ENCODE results near the gene APOC1.
"Not testable (repeated sequence)": the region's sequence is repeated elsewhere in the genome, so short reads cannot be mapped to it uniquely, and the experiment has no call there.

Gene APOC1

GRCh38 chr19:44925114-44925891 is 10.9 kb downstream of the APOC1 start:
- no peak overlapping the region for H3K23ac ChIP-seq (ENCODE audit: low read length)
- no peak overlapping the region for H3K18ac ChIP-seq (ENCODE audit: low read length)
- no peak overlapping the region for H3K14ac ChIP-seq (ENCODE audit: low read length)
- no peak overlapping the region for H2AFZ ChIP-seq (ENCODE audit: insufficient read depth, low read length, poor library complexity)
- no peak overlapping the region for H3K4me3 ChIP-seq (ENCODE audit: low read depth, low read length)
- H2BK12ac ChIP-seq (ENCODE audit: low read length), result peak overlapping the region; percentile 57
- WGBS (ENCODE audit: extremely low coverage, insufficient coverage, insufficient read length), result no CpG with 5 or more reads among the region's 8 CpGs
- H2BK120ac ChIP-seq (ENCODE audit: insufficient read depth, low read length, poor library complexity), result no peak overlapping the region
- H3K36me3 ChIP-seq (ENCODE audit: control insufficient read depth in 1 of 2, insufficient read depth in 2 of 2, low read length in 2 of 2), result no peaks in the 10 kb centered on the region
- no peaks in the 10 kb centered on the region for H3K9me3 ChIP-seq (ENCODE audit: insufficient read depth, low read depth, low read length)
- H3K4me1 ChIP-seq (ENCODE audit: control insufficient read depth in 1 of 2, insufficient read depth in 2 of 2, low read length in 2 of 2), result no peaks in the 10 kb centered on the region
- no peak overlapping the region for H3K4me2 ChIP-seq (ENCODE audit: low read length)
- no peak overlapping the region for H4K12ac ChIP-seq (ENCODE audit: low read depth, low read length)
- H3K79me2 ChIP-seq (ENCODE audit: control insufficient read depth, insufficient read depth, low read length, poor library complexity), result no peaks in the 10 kb centered on the region
- no peak overlapping the region for H3K9ac ChIP-seq (ENCODE audit: low read length)
- no peaks in the 10 kb centered on the region for H3K27me3 ChIP-seq (ENCODE audit: insufficient read depth, low read length)
- H3K79me1 ChIP-seq (ENCODE audit: low read length), result peaks cover 4% of the 10 kb centered on the region
- no peak overlapping the region for H4K91ac ChIP-seq (ENCODE audit: low read depth, low read length)
- no peak overlapping the region for H2AK5ac ChIP-seq (ENCODE audit: low read length)
- no peak overlapping the region for H4K8ac ChIP-seq (ENCODE audit: low read depth, low read length)
- peak in 1 of 2 donors; percentile 29 for DNase-seq
- H2BK5ac ChIP-seq (ENCODE audit: low read depth, low read length, poor library complexity), result no peak overlapping the region
- H3K4ac ChIP-seq (ENCODE audit: low read depth, low read length), result no peak overlapping the region
- no peak overlapping the region for H3K27ac ChIP-seq (ENCODE audit: low read depth, low read length)

GRCh38 chr19:44926245-44927077 is 12.1 kb downstream of the APOC1 start:
- H3K27me3 ChIP-seq (ENCODE audit: insufficient read depth, low read length); H3K4me1 ChIP-seq (ENCODE audit: control insufficient read depth in 1 of 2, insufficient read depth in 2 of 2, low read length in 2 of 2); H3K14ac ChIP-seq (ENCODE audit: low read length); H3K79me1 ChIP-seq (ENCODE audit: low read length); H3K23ac ChIP-seq (ENCODE audit: low read length); DNase-seq; H2BK12ac ChIP-seq (ENCODE audit: low read length); H2BK5ac ChIP-seq (ENCODE audit: low read depth, low read length, poor library complexity); H3K4me3 ChIP-seq (ENCODE audit: low read depth, low read length); H3K79me2 ChIP-seq (ENCODE audit: control insufficient read depth, insufficient read depth, low read length, poor library complexity); H3K4ac ChIP-seq (ENCODE audit: low read depth, low read length); H3K9me3 ChIP-seq (ENCODE audit: insufficient read depth, low read depth, low read length); H4K8ac ChIP-seq (ENCODE audit: low read depth, low read length); H4K12ac ChIP-seq (ENCODE audit: low read depth, low read length); H2AK5ac ChIP-seq (ENCODE audit: low read length); H3K27ac ChIP-seq (ENCODE audit: low read depth, low read length); H2BK120ac ChIP-seq (ENCODE audit: insufficient read depth, low read length, poor library complexity); H3K36me3 ChIP-seq (ENCODE audit: control insufficient read depth in 1 of 2, insufficient read depth in 2 of 2, low read length in 2 of 2); H3K9ac ChIP-seq (ENCODE audit: low read length); H3K18ac ChIP-seq (ENCODE audit: low read length); H4K91ac ChIP-seq (ENCODE audit: low read depth, low read length): not testable (repeated sequence)
- H3K4me2 ChIP-seq (ENCODE audit: low read length), result peak overlapping the region; percentile 58
- peak overlapping the region; percentile 66 for H2AFZ ChIP-seq (ENCODE audit: insufficient read depth, low read length, poor library complexity)
- WGBS (ENCODE audit: extremely low coverage, insufficient coverage, insufficient read length), result no CpG with 5 or more reads among the region's 19 CpGs

DNA sequence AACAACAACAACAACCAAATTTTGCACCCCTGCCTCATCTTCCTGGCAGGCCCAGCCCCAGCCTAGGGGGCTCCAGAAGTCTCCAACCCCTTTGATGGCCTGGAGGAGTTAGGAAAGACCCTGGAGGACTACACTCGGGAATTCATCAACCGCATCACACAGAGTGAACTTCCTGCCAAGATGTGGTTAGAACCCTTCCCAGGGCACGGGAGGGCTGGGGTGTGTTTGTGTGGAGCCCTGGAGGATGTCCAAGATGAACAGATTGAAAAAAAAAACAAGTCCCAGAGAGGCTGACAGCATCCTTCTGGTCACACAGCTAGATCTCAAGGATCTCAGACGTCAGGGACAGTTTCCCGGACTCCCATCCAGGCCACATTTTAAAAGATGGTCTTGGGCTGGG is 13.3 kb downstream of the APOC1 start:
- H3K27me3 ChIP-seq (ENCODE audit: insufficient read depth, low read length), result no peaks in the 10 kb centered on the region
- DNase-seq, result no peak
- no peak overlapping the region for H3K23ac ChIP-seq (ENCODE audit: low read length)
- no peak overlapping the region for H3K4ac ChIP-seq (ENCODE audit: low read depth, low read length)
- no peak overlapping the region for H2AK5ac ChIP-seq (ENCODE audit: low read length)
- H2AFZ ChIP-seq (ENCODE audit: insufficient read depth, low read length, poor library complexity), result no peak overlapping the region
- H3K4me3 ChIP-seq (ENCODE audit: low read depth, low read length), result no peak overlapping the region
- no peaks in the 10 kb centered on the region for H3K36me3 ChIP-seq (ENCODE audit: control insufficient read depth in 1 of 2, insufficient read depth in 2 of 2, low read length in 2 of 2)
- H4K8ac ChIP-seq (ENCODE audit: low read depth, low read length), result no peak overlapping the region
- no peaks in the 10 kb centered on the region for H3K4me1 ChIP-seq (ENCODE audit: control insufficient read depth in 1 of 2, insufficient read depth in 2 of 2, low read length in 2 of 2)
- H3K79me2 ChIP-seq (ENCODE audit: control insufficient read depth, insufficient read depth, low read length, poor library complexity), result no peaks in the 10 kb centered on the region
- no peak overlapping the region for H3K4me2 ChIP-seq (ENCODE audit: low read length)
- no peak overlapping the region for H2BK12ac ChIP-seq (ENCODE audit: low read length)
- no peak overlapping the region for H3K9ac ChIP-seq (ENCODE audit: low read length)
- no peak overlapping the region for H4K12ac ChIP-seq (ENCODE audit: low read depth, low read length)
- no peak overlapping the region for H3K18ac ChIP-seq (ENCODE audit: low read length)
- H3K9me3 ChIP-seq (ENCODE audit: insufficient read depth, low read depth, low read length), result no peaks in the 10 kb centered on the region
- no peak overlapping the region for H2BK120ac ChIP-seq (ENCODE audit: insufficient read depth, low read length, poor library complexity)
- WGBS (ENCODE audit: extremely low coverage, insufficient coverage, insufficient read length), result no CpG with 5 or more reads among the region's 5 CpGs
- no peak overlapping the region for H2BK5ac ChIP-seq (ENCODE audit: low read depth, low read length, poor library complexity)
- peaks cover 4% of the 10 kb centered on the region for H3K79me1 ChIP-seq (ENCODE audit: low read length)
- no peak overlapping the region for H3K14ac ChIP-seq (ENCODE audit: low read length)
- peak overlapping the region; percentile 8 for H4K91ac ChIP-seq (ENCODE audit: low read depth, low read length)
- H3K27ac ChIP-seq (ENCODE audit: low read depth, low read length), result no peak overlapping the region

DNA sequence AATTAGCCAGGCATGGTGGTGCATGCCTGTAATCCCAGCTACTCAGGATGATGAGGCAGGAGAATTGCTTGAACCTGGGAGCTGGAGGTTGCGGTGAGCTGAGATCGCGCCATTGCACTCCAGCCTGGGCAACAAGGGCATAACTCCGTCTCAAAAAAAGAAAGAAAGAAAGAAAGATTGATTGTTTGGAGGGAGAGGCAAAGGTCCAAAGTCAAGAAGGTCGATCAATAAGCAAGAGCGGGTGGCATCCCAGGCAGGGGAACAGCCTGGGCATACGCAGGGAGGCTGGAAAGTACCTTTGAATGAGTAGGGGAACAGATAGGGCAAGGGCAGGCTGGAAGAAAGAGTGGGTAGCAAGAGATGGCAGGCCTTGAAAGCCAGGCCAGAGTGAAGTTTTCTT is 15.7 kb downstream of the APOC1 start:
- no peak overlapping the region for H3K4ac ChIP-seq (ENCODE audit: low read depth, low read length)
- H4K12ac ChIP-seq (ENCODE audit: low read depth, low read length), result no peak overlapping the region
- H3K79me1 ChIP-seq (ENCODE audit: low read length), result peaks cover 4% of the 10 kb centered on the region
- no peaks in the 10 kb centered on the region for H3K79me2 ChIP-seq (ENCODE audit: control insufficient read depth, insufficient read depth, low read length, poor library complexity)
- no peak for DNase-seq
- no peak overlapping the region for H3K18ac ChIP-seq (ENCODE audit: low read length)
- H3K14ac ChIP-seq (ENCODE audit: low read length), result no peak overlapping the region
- H2BK12ac ChIP-seq (ENCODE audit: low read length), result no peak overlapping the region
- no CpG with 5 or more reads among the region's 7 CpGs for WGBS (ENCODE audit: extremely low coverage, insufficient coverage, insufficient read length)
- H3K4me3 ChIP-seq (ENCODE audit: low read depth, low read length), result no peak overlapping the region
- H3K36me3 ChIP-seq (ENCODE audit: control insufficient read depth in 1 of 2, insufficient read depth in 2 of 2, low read length in 2 of 2), result no peaks in the 10 kb centered on the region
- no peak overlapping the region for H2AFZ ChIP-seq (ENCODE audit: insufficient read depth, low read length, poor library complexity)
- H2BK120ac ChIP-seq (ENCODE audit: insufficient read depth, low read length, poor library complexity), result no peak overlapping the region
- no peaks in the 10 kb centered on the region for H3K9me3 ChIP-seq (ENCODE audit: insufficient read depth, low read depth, low read length)
- no peak overlapping the region for H4K91ac ChIP-seq (ENCODE audit: low read depth, low read length)
- no peaks in the 10 kb centered on the region for H3K27me3 ChIP-seq (ENCODE audit: insufficient read depth, low read length)
- H3K9ac ChIP-seq (ENCODE audit: low read length), result no peak overlapping the region
- H3K4me1 ChIP-seq (ENCODE audit: control insufficient read depth in 1 of 2, insufficient read depth in 2 of 2, low read length in 2 of 2), result no peaks in the 10 kb centered on the region
- no peak overlapping the region for H4K8ac ChIP-seq (ENCODE audit: low read depth, low read length)
- no peak overlapping the region for H2AK5ac ChIP-seq (ENCODE audit: low read length)
- no peak overlapping the region for H3K27ac ChIP-seq (ENCODE audit: low read depth, low read length)
- H3K4me2 ChIP-seq (ENCODE audit: low read length), result no peak overlapping the region
- H3K23ac ChIP-seq (ENCODE audit: low read length), result no peak overlapping the region
- H2BK5ac ChIP-seq (ENCODE audit: low read depth, low read length, poor library complexity), result no peak overlapping the region

Measured in trophoblast cell (in vitro differentiated cells and primary cell).